Measurements from ENCODE around the gene CPNE8. TPM values are rescaled to one million over a fixed set of nuclear protein-coding genes. Genes with fewer than 3 reads are reported as not detected.

CPNE8 gene
- total and polyA plus RNA-seq, 2 donors (not counting 1 experiment from before 2014, with no cell fraction given), result 1.5 to 1.6 TPM

GRCh38 chr12:38878986-38879385, 26.4 kb downstream of the CPNE8 start:
- no peaks in the 10 kb centered on the region for H3K79me2 ChIP-seq (ENCODE audit: control insufficient read depth, insufficient read depth, low read length)
- H3K36me3 ChIP-seq (replicated peaks in 1 of 2; ENCODE audit: control extremely low read depth in 1 of 2, control insufficient read depth in 1 of 2, extremely low read depth in 1 of 2, insufficient read depth in 2 of 2, low read length in 1 of 2), result no peaks in the 10 kb centered on the region
- intact Hi-C loops (cut with micrococcal nuclease), result no loop called here
- no peak overlapping the region for H3K4me3 Mint-ChIP-seq
- no peaks in the 10 kb centered on the region for H3K27me3 ChIP-seq (replicated peaks in 1 of 4; ENCODE audit: control extremely low read depth in 1 of 4, control insufficient read depth in 3 of 4, insufficient read depth in 4 of 4, low read length in 3 of 4)
- CTCF ChIA-PET, result no interaction called here
- 100% methylated on average over 2 of the region's 4 CpGs for WGBS (ENCODE audit: insufficient coverage)
- H3K4me1 Mint-ChIP-seq, result no peaks in the 10 kb centered on the region
- no peak for ATAC-seq (ENCODE audit: low read depth)
- H3K9ac ChIP-seq (ENCODE audit: low read length), result no peak overlapping the region
- TF ChIP-seq EZH2 (IDR thresholded peaks at IDR 0.05; ENCODE audit: borderline replicate concordance, insufficient read depth, low read depth, low read length, poor library complexity, severe bottlenecking), result no peak
- no peak for TF ChIP-seq CTCF (IDR thresholded peaks at IDR 0.05)
- DNase-seq, result no peak
- no peak overlapping the region for H2AFZ ChIP-seq (ENCODE audit: insufficient read depth, low read depth, low read length, poor library complexity, severe bottlenecking)
- H4K20me1 ChIP-seq (ENCODE audit: control insufficient read depth, insufficient read depth, low read length, poor library complexity, severe bottlenecking), result no peaks in the 10 kb centered on the region
- H3K4me3 ChIP-seq (ENCODE audit: control extremely low read depth in 1 of 5, extremely low read depth in 1 of 5, insufficient read depth in 1 of 5, low read depth in 2 of 5, low read length in 4 of 5), result no peak overlapping the region
- H3K27ac Mint-ChIP-seq, result no peak overlapping the region
- no peaks in the 10 kb centered on the region for H3K9me3 ChIP-seq (ENCODE audit: control extremely low read depth in 1 of 3, control insufficient read depth in 2 of 3, insufficient read depth in 1 of 3, low read length in 2 of 3)
- POLR2A ChIA-PET, result no interaction called here
- H3K4me2 ChIP-seq (replicated peaks; ENCODE audit: low read depth, low read length, poor library complexity, severe bottlenecking), result no peak overlapping the region
- no peaks in the 10 kb centered on the region for H3K27me3 Mint-ChIP-seq
- no peak overlapping the region for H3K27ac ChIP-seq (ENCODE audit: low read length in 2 of 2)
- no peaks in the 10 kb centered on the region for H3K9me3 Mint-ChIP-seq (ENCODE audit: insufficient read depth)
- H3K4me1 ChIP-seq (ENCODE audit: control insufficient read depth in 2 of 2, insufficient read depth in 2 of 2, low read length in 2 of 2), result no peaks in the 10 kb centered on the region

- WGBS (ENCODE audit: insufficient coverage), result no CpG with 5 or more reads among the region's 2 CpGs
- Mint-ChIP-seq H3K4me3 (no peak overlapping the region), H3K27ac (no peak overlapping the region), H3K4me1 (no peaks in the 10 kb centered on the region), H3K27me3 (no peaks in the 10 kb centered on the region), H3K9me3 (ENCODE audit: insufficient read depth) (no peaks in the 10 kb centered on the region)
- H3K4me1 ChIP-seq (ENCODE audit: control insufficient read depth in 2 of 2, insufficient read depth in 2 of 2, low read length in 2 of 2), result no peaks in the 10 kb centered on the region
- H3K27me3 ChIP-seq (replicated peaks in 1 of 4; ENCODE audit: control extremely low read depth in 1 of 4, control insufficient read depth in 3 of 4, insufficient read depth in 4 of 4, low read length in 3 of 4), result no peaks in the 10 kb centered on the region
- H3K9ac ChIP-seq (ENCODE audit: low read length), result no peak overlapping the region
- H3K79me2 ChIP-seq (ENCODE audit: control insufficient read depth, insufficient read depth, low read length), result no peaks in the 10 kb centered on the region
- H4K20me1 ChIP-seq (ENCODE audit: control insufficient read depth, insufficient read depth, low read length, poor library complexity, severe bottlenecking), result no peaks in the 10 kb centered on the region
- H3K9me3 ChIP-seq (ENCODE audit: control extremely low read depth in 1 of 3, control insufficient read depth in 2 of 3, insufficient read depth in 1 of 3, low read length in 2 of 3), result no peaks in the 10 kb centered on the region
- H3K27ac ChIP-seq (ENCODE audit: low read length in 2 of 2), result no peak overlapping the region
- POLR2A ChIA-PET, result no interaction called here
- H3K36me3 ChIP-seq (replicated peaks in 1 of 2; ENCODE audit: control extremely low read depth in 1 of 2, control insufficient read depth in 1 of 2, extremely low read depth in 1 of 2, insufficient read depth in 2 of 2, low read length in 1 of 2), result no peaks in the 10 kb centered on the region
- TF ChIP-seq CTCF (IDR thresholded peaks at IDR 0.05) (no peak), EZH2 (IDR thresholded peaks at IDR 0.05; ENCODE audit: borderline replicate concordance, insufficient read depth, low read depth, low read length, poor library complexity, severe bottlenecking) (no peak)
- ATAC-seq (ENCODE audit: low read depth) (no peak), DNase-seq (no peak)
- intact Hi-C loops (cut with micrococcal nuclease), result no loop called here
- H3K4me2 ChIP-seq (replicated peaks; ENCODE audit: low read depth, low read length, poor library complexity, severe bottlenecking), result no peak overlapping the region
- no peak overlapping the region for H3K4me3 ChIP-seq (ENCODE audit: control extremely low read depth in 1 of 5, extremely low read depth in 1 of 5, insufficient read depth in 1 of 5, low read depth in 2 of 5, low read length in 4 of 5)
- CTCF ChIA-PET, result no interaction called here
- H2AFZ ChIP-seq (ENCODE audit: insufficient read depth, low read depth, low read length, poor library complexity, severe bottlenecking), result no peak overlapping the region
Measured at GRCh38 chr12:38878333-38878705, 27.1 kb downstream of the CPNE8 start.

Measured in B cell (primary cell).